BLaER1 (cell line): ENCODE results near the gene TMEM209.

Source experiments
- H3K27ac ChIP-seq: shearing (Covaris generic); formaldehyde crosslinking; 2 replicates; pipeline ENCODE4 v1.8.1; 2022
- H3K27me3 ChIP-seq: shearing (Covaris generic); formaldehyde crosslinking; 2 replicates; pipeline ENCODE4 v1.8.1; 2022
- H3K36me3 ChIP-seq: shearing (Covaris generic); formaldehyde crosslinking; 2 replicates; pipeline ENCODE4 v1.8.1; 2022
- H3K4me1 ChIP-seq: shearing (Covaris generic); formaldehyde crosslinking; 2 replicates; pipeline ENCODE4 v1.8.1; 2022
- H3K4me2 ChIP-seq: shearing (Covaris generic); formaldehyde crosslinking; 2 replicates; pipeline ENCODE4 v1.8.1; 2022
- H3K4me3 ChIP-seq: shearing (Covaris generic); formaldehyde crosslinking; 2 replicates; pipeline ENCODE4 v1.8.1; 2022
- H3K9ac ChIP-seq: shearing (Covaris generic); formaldehyde crosslinking; 2 replicates; pipeline ENCODE4 v1.8.1; 2022
- H3K9me3 ChIP-seq: shearing (Covaris generic); formaldehyde crosslinking; 2 replicates; pipeline ENCODE4 v1.8.1; 2022
- H4K20me1 ChIP-seq: shearing (Covaris generic); formaldehyde crosslinking; 2 replicates; pipeline ENCODE4 v1.8.1; 2022
- Cebpa-rat ChIP-seq: shearing (Covaris generic); IDR thresholded peaks from 2 replicates; pipeline ENCODE4 v1.8.1; 2022

TMEM209 gene

DNA sequence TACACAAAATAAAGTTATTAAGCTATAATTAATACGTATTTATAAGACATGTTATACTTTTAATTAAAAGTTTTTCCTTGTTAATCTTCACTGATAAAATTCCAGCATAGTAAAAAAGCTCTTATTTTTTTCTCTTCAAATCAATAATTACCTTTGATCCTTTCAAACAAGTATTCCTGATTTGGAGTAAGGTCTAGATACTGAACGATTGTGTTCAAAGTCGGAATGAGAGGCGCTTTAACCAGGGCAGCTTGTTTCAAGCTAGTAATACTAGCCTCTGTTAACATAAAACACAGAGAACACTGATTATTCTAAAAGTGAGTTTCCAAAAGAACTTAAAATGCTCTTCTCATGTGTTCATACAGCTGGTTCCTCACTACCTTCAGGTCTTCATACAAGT is 27.0 kb downstream of the TMEM209 start:
- peaks cover 68% of the 10 kb centered on the region for H3K36me3 ChIP-seq

DNA sequence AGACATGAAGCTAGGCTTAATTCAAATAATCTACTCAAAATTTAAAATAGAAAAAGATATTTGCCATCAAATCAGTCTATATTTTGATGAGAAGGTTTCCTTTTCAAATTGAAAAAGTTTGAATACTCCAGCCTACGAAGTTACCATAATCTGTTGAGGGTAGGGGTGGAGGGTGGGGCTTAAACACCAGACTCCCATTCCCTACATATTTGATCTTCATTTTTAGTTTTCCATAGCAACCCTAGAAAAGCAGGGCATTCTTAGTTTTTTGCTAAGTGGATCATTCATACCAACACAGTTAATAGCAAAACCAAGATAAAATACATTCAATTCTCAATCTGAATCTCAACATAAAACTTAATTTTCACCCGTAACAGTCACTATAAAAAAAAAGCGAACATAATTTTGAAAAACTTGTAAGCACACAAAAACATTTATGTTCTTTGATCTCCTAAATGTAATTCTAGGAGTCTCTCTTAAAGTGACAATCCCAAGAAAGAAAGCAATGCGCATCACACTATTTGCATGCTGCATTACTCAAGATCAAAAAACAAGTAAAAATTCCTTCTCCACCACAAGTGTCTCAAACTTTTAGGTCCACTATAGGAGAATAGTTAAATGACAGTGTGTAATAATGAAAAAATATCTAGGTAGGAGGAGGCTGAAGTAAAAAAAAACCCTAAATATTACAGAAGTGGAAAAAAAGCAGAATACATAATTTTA is 30.8 kb downstream of the TMEM209 start:
- Histone ChIP-seq H3K36me3 (peaks cover 68% of the 10 kb centered on the region), H3K4me3 (no peak overlapping the region), H4K20me1 (0 out of 2 replicates have a peak, but pooled peaks cover 7% of the 10 kb centered on the region), H3K4me1 (no peaks in the 10 kb centered on the region), H3K4me2 (no peak overlapping the region), H3K27ac (no peak overlapping the region), H3K9ac (no peak overlapping the region), H3K27me3 (no peaks in the 10 kb centered on the region), H3K9me3 (no peaks in the 10 kb centered on the region)
- TF ChIP-seq Cebpa-rat: no peak

More for the DNA sequence above, 27.0 kb downstream of the TMEM209 start:
- no peak for TF ChIP-seq Cebpa-rat
- Histone ChIP-seq H4K20me1 (0 out of 2 replicates have a peak, but pooled peaks cover 7% of the 10 kb centered on the region), H3K4me3 (no peak overlapping the region), H3K4me2 (no peak overlapping the region), H3K27ac (no peak overlapping the region), H3K4me1 (no peaks in the 10 kb centered on the region), H3K27me3 (no peaks in the 10 kb centered on the region), H3K9ac (no peak overlapping the region), H3K9me3 (no peaks in the 10 kb centered on the region)

DNA sequence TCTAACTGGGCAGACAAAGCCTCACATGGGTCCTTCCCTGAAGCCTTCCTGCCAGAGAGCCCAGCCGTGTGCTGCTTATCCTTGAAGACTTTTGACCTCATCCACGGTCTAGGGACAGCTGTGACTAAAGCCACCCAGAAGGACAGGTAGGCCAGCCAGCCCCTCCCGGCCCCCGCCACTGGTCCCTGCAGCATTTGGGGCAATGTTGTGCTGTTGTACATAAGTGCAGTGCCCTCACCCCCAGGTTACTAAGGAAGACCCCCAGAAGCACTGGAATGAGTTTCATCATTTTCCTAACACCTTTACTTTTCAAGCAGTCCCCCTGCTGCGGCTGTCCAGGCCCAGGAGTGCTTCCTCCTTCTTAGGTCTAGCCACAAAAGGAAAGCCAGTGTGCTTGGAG is 43.0 kb downstream of the TMEM209 start:
- H3K27me3 ChIP-seq: no peaks in the 10 kb centered on the region
- peaks cover 51% of the 10 kb centered on the region for H3K36me3 ChIP-seq
- H3K9me3 ChIP-seq: no peaks in the 10 kb centered on the region
- H3K4me2 ChIP-seq: no peak overlapping the region
- no peak overlapping the region for H3K27ac ChIP-seq
- H4K20me1 ChIP-seq: 0 out of 2 replicates have a peak, but pooled peaks cover 4% of the 10 kb centered on the region
- H3K4me3 ChIP-seq: no peak overlapping the region
- no peak overlapping the region for H3K9ac ChIP-seq
- no peaks in the 10 kb centered on the region for H3K4me1 ChIP-seq
- no peak for TF ChIP-seq Cebpa-rat

DNA sequence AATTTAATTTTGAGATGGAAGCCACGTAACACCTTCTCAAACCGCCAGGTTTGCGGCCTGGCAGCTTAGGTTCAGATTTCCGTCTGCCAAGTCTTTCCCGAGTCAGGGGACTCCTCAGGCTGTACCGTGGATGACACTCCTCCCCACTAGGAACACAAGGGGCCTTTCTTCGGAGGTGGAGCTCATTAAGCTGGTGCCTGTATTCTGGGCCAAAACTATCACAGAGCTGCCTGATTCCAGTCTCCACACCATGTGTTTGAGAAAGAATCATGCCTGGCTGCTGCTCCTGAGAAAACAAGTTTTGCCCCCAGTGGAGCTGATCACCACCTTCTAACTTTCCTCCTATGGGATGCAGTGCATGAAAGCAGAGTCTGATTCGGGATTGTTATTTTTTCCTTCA is 44.8 kb downstream of the TMEM209 start:
- Histone ChIP-seq H3K36me3 (peaks cover 47% of the 10 kb centered on the region), H3K4me1 (no peaks in the 10 kb centered on the region), H3K9me3 (peaks cover 9% of the 10 kb centered on the region; the same call in 1 of the 2 replicates), H3K27me3 (peaks cover under 1% of the 10 kb centered on the region; the same call in 1 of the 2 replicates), H3K4me3 (no peak overlapping the region), H3K27ac (no peak overlapping the region), H3K4me2 (no peak overlapping the region), H3K9ac (no peak overlapping the region), H4K20me1 (peaks cover 6% of the 10 kb centered on the region)
- no peak for TF ChIP-seq Cebpa-rat

DNA sequence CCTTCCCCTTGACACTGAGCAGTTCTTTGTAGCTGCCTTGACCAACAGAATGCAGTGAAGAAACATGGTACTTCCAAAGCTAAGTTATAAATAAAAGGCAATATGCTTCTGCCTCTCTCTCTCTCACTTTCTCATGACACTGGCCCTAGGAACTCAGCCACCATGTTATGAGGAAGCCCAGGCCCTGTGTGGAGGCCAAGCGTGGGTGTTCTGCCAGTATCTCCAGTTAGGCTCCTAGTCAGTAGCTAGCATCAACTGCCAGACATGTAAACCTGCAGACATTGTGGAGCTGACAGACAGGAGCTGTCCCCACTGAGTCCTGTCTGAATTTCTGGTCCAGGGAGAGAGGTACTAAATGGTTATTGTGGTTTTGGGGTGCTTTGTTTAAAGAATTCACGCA is 45.2 kb downstream of the TMEM209 start:
- Histone ChIP-seq H3K9me3 (peaks cover 13% of the 10 kb centered on the region), H3K27ac (no peak overlapping the region), H4K20me1 (peaks cover 10% of the 10 kb centered on the region), H3K9ac (no peak overlapping the region), H3K4me3 (no peak overlapping the region), H3K27me3 (peaks cover 4% of the 10 kb centered on the region; the same call in 1 of the 2 replicates), H3K36me3 (peaks cover 47% of the 10 kb centered on the region), H3K4me2 (no peak overlapping the region), H3K4me1 (peaks cover under 1% of the 10 kb centered on the region)
- TF ChIP-seq Cebpa-rat: no peak

DNA sequence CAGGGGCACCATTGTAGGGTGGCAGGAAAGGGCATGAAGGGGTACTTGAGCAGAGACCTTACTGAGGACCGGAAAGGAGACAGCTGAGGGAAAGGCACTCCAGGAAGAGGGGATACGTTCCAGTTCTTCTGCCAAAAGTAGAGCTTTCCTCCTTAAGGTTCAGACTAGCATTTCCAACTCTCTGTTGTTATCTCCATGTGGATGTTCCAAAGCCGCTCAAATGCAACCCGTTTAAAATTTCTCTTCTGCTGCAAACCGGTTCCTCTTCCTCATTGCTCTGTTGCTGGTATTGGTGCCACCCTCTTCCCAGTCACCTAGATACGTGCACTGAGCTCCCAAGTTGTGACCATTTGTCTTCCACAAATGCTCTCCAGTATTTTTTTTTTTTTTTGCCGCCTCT is 47.5 kb downstream of the TMEM209 start:
- no peak overlapping the region for H3K27ac ChIP-seq
- peaks cover 26% of the 10 kb centered on the region for H3K27me3 ChIP-seq
- peaks cover 31% of the 10 kb centered on the region for H4K20me1 ChIP-seq
- H3K4me2 ChIP-seq: no peak overlapping the region
- no peak overlapping the region for H3K4me3 ChIP-seq
- TF ChIP-seq Cebpa-rat: no peak
- peaks cover 34% of the 10 kb centered on the region for H3K36me3 ChIP-seq
- no peak overlapping the region for H3K9ac ChIP-seq
- H3K4me1 ChIP-seq: peaks cover 24% of the 10 kb centered on the region
- peaks cover 13% of the 10 kb centered on the region for H3K9me3 ChIP-seq

DNA sequence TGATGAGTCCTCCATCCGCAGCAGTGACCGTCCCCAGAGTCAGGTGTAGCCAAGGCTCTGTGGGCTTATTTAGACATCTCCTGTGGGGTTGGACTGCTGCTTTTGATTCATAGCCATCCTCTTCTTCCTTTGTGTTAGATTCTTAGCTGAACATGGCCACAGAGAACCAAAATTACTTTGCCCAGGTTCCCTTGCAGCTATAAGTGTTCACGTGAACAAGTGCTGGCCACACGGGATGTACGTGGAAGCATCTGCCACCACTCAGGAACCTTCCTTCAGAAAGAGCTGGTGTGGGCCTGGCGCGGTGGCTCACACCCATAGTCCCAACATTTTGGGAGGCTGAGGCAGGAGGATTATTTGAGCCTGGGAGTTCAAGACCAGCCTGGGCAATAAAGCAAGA is 49.1 kb downstream of the TMEM209 start:
- Histone ChIP-seq H3K27ac (no peak overlapping the region), H3K4me1 (peaks cover 31% of the 10 kb centered on the region), H3K36me3 (peaks cover 19% of the 10 kb centered on the region), H3K4me3 (no peak overlapping the region), H3K27me3 (peaks cover 29% of the 10 kb centered on the region), H3K9me3 (peaks cover 13% of the 10 kb centered on the region), H3K9ac (no peak overlapping the region), H4K20me1 (peaks cover 32% of the 10 kb centered on the region), H3K4me2 (no peak overlapping the region)
- no peak for TF ChIP-seq Cebpa-rat

DNA sequence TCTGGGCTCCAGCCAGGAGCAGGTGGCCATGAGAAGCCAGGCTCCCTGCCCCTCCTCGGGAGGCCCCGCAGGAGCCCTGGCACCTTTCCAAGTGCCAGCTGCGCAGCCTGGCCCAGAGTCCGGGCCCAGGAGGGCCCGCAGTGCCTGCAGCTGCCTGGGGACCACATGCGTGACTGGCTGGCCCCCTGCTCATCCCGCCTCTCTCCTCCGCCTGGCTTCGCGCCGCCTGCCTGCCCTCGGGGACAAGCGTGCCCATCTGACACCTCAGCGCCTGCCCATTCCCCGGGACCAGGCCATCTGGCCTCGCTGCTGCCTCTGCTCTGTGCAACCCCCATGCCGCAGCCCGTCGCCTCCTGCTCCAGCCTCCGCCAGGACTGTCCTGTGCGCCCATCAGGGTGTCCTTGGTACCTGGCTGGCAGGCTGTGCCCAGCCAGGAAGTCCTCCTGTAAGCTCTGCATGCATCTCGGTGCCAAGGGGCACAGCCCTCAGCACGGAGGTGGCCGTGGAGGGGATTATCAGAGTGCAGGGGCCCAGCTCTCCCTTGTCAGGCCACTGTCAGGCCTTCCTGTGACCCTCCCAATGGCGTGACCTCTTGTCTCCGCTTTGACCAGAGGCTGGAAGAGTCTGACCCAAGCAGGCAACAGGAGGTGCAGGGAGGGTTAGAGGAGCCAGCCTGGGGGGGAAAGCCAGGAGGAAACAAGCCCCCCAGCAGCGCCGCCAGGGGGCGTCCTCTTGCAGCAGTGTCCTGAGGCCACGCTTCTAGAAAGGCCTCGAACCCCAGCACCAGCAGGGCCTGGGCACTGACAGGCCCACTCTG is 50.5 kb downstream of the TMEM209 start:
- no peak overlapping the region for H3K27ac ChIP-seq
- H3K9ac ChIP-seq: no peak overlapping the region
- H3K4me3 ChIP-seq: no peak overlapping the region
- peaks cover 33% of the 10 kb centered on the region for H4K20me1 ChIP-seq
- H3K4me1 ChIP-seq: peaks cover 45% of the 10 kb centered on the region
- H3K36me3 ChIP-seq: peaks cover 4% of the 10 kb centered on the region
- peaks cover 29% of the 10 kb centered on the region for H3K27me3 ChIP-seq
- TF ChIP-seq Cebpa-rat: no peak
- H3K9me3 ChIP-seq: peaks cover 21% of the 10 kb centered on the region
- peak overlapping the region; percentile 60 for H3K4me2 ChIP-seq

DNA sequence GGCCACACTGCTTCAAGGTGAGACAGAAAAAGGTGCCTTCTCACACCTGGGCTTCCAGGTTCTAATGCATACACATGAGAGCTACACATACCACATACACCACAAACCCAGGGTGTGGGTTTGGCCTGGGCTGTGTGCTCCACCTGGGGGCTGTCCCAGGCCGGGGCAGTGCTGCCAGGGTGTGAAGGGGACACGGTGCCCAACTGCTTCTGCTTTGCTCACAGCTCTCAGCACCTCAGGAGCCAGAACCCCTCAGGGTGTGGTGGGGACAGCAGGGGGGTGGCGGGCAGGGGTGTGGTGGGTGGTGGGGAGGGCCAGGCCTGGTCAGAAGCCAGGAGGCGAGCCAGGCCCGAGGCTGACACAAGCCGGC is 51.1 kb downstream of the TMEM209 start:
- Histone ChIP-seq H4K20me1 (peaks cover 36% of the 10 kb centered on the region), H3K27me3 (peaks cover 29% of the 10 kb centered on the region), H3K4me3 (no peak overlapping the region), H3K9me3 (peaks cover 21% of the 10 kb centered on the region), H3K9ac (no peak overlapping the region), H3K4me2 (peak overlapping the region; percentile 60), H3K36me3 (no peaks in the 10 kb centered on the region), H3K27ac (no peak overlapping the region), H3K4me1 (peaks cover 51% of the 10 kb centered on the region)
- TF ChIP-seq Cebpa-rat: no peak
